H9 (cell line): Measurements from ENCODE around the gene GMCL1. TPM values are rescaled to one million over a fixed set of nuclear protein-coding genes. Genes with fewer than 3 reads are reported as not detected.

ENCODE experiments used
- DNase-seq: peaks from one replicate; pipeline ENCODE4 v3.0.0-alpha.2; 2017
- H2AFZ ChIP-seq: one replicate; pipeline ENCODE4 v1.6.1; 2013; ENCODE audit warnings: mild to moderate bottlenecking, low read length, control low read depth, moderate library complexity
- H2AK5ac ChIP-seq: 2 replicates; pipeline ENCODE4 v1.6.1; 2013; ENCODE audit warnings: low read length, control low read depth, mixed read lengths; ENCODE audit not compliant: insufficient read length
- H2BK120ac ChIP-seq: one replicate; pipeline ENCODE4 v1.6.1; 2013; ENCODE audit warnings: low read depth, mild to moderate bottlenecking, low read length, control low read depth, inconsistent platforms; ENCODE audit not compliant: poor library complexity, severe bottlenecking
- H2BK12ac ChIP-seq: 2 replicates; pipeline ENCODE4 v1.6.1; 2013; ENCODE audit warnings: low read length, control low read depth, mixed read lengths, low read depth; ENCODE audit not compliant: insufficient read length
- H2BK15ac ChIP-seq: 2 replicates; pipeline ENCODE4 v1.6.1; 2013; ENCODE audit warnings: low read depth, low read length, control low read depth
- H2BK20ac ChIP-seq: one replicate; pipeline ENCODE4 v1.6.1; 2013; ENCODE audit warnings: low read depth, mild to moderate bottlenecking, low read length, control low read depth, inconsistent platforms; ENCODE audit not compliant: poor library complexity, severe bottlenecking
- H2BK5ac ChIP-seq: 2 replicates; pipeline ENCODE4 v1.6.1; 2013; ENCODE audit warnings: low read length, control low read depth, mixed read lengths; ENCODE audit not compliant: insufficient read length
- H3K14ac ChIP-seq: 2 replicates; pipeline ENCODE4 v1.6.1; 2013; ENCODE audit warnings: low read length, control low read depth; ENCODE audit not compliant: insufficient read depth
- H3K18ac ChIP-seq: 2 replicates; pipeline ENCODE4 v1.6.1; 2013; ENCODE audit warnings: low read depth, mild to moderate bottlenecking, mixed read lengths, low read length, control low read depth; ENCODE audit not compliant: insufficient read length
- H3K23ac ChIP-seq: 2 replicates; pipeline ENCODE4 v1.6.1; 2013; ENCODE audit warnings: low read length, control low read depth, mixed read lengths, low read depth; ENCODE audit not compliant: insufficient read length
- H3K23me2 ChIP-seq: 2 replicates; pipeline ENCODE4 v1.6.1; 2013; ENCODE audit warnings: low read depth, mild to moderate bottlenecking, mixed read lengths, low read length, control low read depth; ENCODE audit not compliant: insufficient read length, poor library complexity, severe bottlenecking
- H3K27ac ChIP-seq: 2 replicates; pipeline ENCODE4 v1.5.1; 2013; ENCODE audit warnings: low read length, control low read depth, mixed read lengths, low read depth; ENCODE audit not compliant: insufficient read length
- H3K27me3 ChIP-seq: 2 replicates; pipeline ENCODE4 v1.6.1; 2013; ENCODE audit warnings: low read length, control low read depth, inconsistent platforms; ENCODE audit not compliant: insufficient read depth
- H3K4ac ChIP-seq: 2 replicates; pipeline ENCODE4 v1.6.1; 2013; ENCODE audit warnings: low read depth, mild to moderate bottlenecking, control low read depth, inconsistent platforms, low read length, moderate library complexity
- H3K4me1 ChIP-seq: 2 replicates; pipeline ENCODE4 v1.6.1; 2013; ENCODE audit warnings: low read length, control low read depth, inconsistent platforms; ENCODE audit not compliant: insufficient read depth
- H3K4me2 ChIP-seq: 2 replicates; pipeline ENCODE4 v1.6.1; 2013; ENCODE audit warnings: low read length, control low read depth, mixed read lengths; ENCODE audit not compliant: insufficient read length, insufficient read depth
- H3K56ac ChIP-seq: 2 replicates; pipeline ENCODE4 v1.6.1; 2013; ENCODE audit warnings: low read depth, mild to moderate bottlenecking, mixed read lengths, low read length, control low read depth; ENCODE audit not compliant: insufficient read length
- H3K79me1 ChIP-seq: 2 replicates; pipeline ENCODE4 v1.6.1; 2013; ENCODE audit warnings: low read depth, mild to moderate bottlenecking, moderate library complexity, low read length, control low read depth, inconsistent platforms; ENCODE audit not compliant: insufficient read depth, poor library complexity, severe bottlenecking
- H3K79me2 ChIP-seq: 2 replicates; pipeline ENCODE4 v1.6.1; 2013; ENCODE audit warnings: low read length, control low read depth, inconsistent platforms; ENCODE audit not compliant: insufficient read depth
- H3K9ac ChIP-seq: 2 replicates; pipeline ENCODE4 v1.6.1; 2013; ENCODE audit warnings: low read length, control low read depth, mixed read lengths; ENCODE audit not compliant: insufficient read length; ENCODE audit errors: extremely low read depth
- H3K9me3 ChIP-seq: one replicate; pipeline ENCODE4 v1.6.1; 2013; ENCODE audit warnings: low read depth, low read length, inconsistent platforms; ENCODE audit not compliant: control insufficient read depth
- H3T11ph ChIP-seq: one replicate; pipeline ENCODE4 v1.6.1; 2013; ENCODE audit warnings: mild to moderate bottlenecking, low read length, control low read depth, inconsistent platforms
- H4K20me1 ChIP-seq: one replicate; pipeline ENCODE4 v1.6.1; 2013; ENCODE audit not compliant: control insufficient read depth, insufficient read length, insufficient read depth
- H4K5ac ChIP-seq: 2 replicates; pipeline ENCODE4 v1.6.1; 2013; ENCODE audit warnings: low read depth, mild to moderate bottlenecking, mixed read lengths, low read length, control low read depth; ENCODE audit not compliant: insufficient read length
- H4K8ac ChIP-seq: replicated peaks from 2 replicates; pipeline ENCODE4 v1.6.1; 2013; ENCODE audit warnings: low read length, control low read depth, mixed read lengths, low read depth; ENCODE audit not compliant: insufficient read length
- H4K91ac ChIP-seq: 2 replicates; pipeline ENCODE4 v1.6.1; 2013; ENCODE audit warnings: low read depth, mild to moderate bottlenecking, moderate library complexity, mixed read lengths, low read length, control low read depth; ENCODE audit not compliant: insufficient read length
- H3K27ac Mint-ChIP-seq, 3 experiments: 2 replicates in 2 of 3; 3 replicates in 1 of 3; pipeline ENCODE4 v1.8.0; 2020 to 2021; ENCODE audit warnings: mixed read lengths in 3 of 3, mild to moderate bottlenecking in 1 of 3, moderate library complexity in 1 of 3
- H3K27me3 Mint-ChIP-seq: 2 replicates; pipeline ENCODE4 v1.8.0; 2021; ENCODE audit warnings: low read depth, mild to moderate bottlenecking, moderate library complexity, mixed read lengths
- H3K36me3 Mint-ChIP-seq, 3 experiments: 2 replicates in 2 of 3; 3 replicates in 1 of 3; pipeline ENCODE4 v1.8.0; 2020 to 2021; ENCODE audit warnings: low read depth in 3 of 3, mixed read lengths in 3 of 3; ENCODE audit not compliant: insufficient read depth in 1 of 3
- H3K4me1 Mint-ChIP-seq, 2 experiments: 2 replicates each; pipeline ENCODE4 v1.8.0; 2020; ENCODE audit warnings: mixed read lengths in 2 of 2
- H3K4me3 Mint-ChIP-seq, 2 experiments: 2 replicates in 1 of 2; 3 replicates in 1 of 2; pipeline ENCODE4 v1.8.0; 2020 to 2021; ENCODE audit warnings: mild to moderate bottlenecking in 2 of 2, mixed read lengths in 2 of 2, moderate library complexity in 1 of 2
- H3K9me3 Mint-ChIP-seq, 2 experiments: 2 replicates in 1 of 2; 3 replicates in 1 of 2; pipeline ENCODE4 v1.8.0; 2020; ENCODE audit warnings: mild to moderate bottlenecking in 2 of 2, mixed read lengths in 2 of 2, moderate library complexity in 1 of 2
- CTCF ChIP-seq: fragments of 200-600 bp; sonication (generic); conservative IDR thresholded peaks from 3 replicates; pipeline ENCODE4 v1.8.0; 2021; ENCODE audit warnings: antibody characterized with exemption, mild to moderate bottlenecking
- WGBS: extraction: QIAGEN DNeasy Blood & Tissue Kit; methylation state at CpG from one replicate; pipeline ENCODE4 v1.1.7; 2013; ENCODE audit warnings: missing lambda C conversion rate, low lambda C conversion rate, mixed read lengths; ENCODE audit not compliant: insufficient read length; ENCODE audit errors: extremely low coverage; 5-methylcytosine and 5-hydroxymethylcytosine counted together
- total RNA-seq: library from RNA; stranded (reverse); gene quantifications from 2 replicates; pipeline ENCODE4 v1.2.1, GENCODE V29; 2021

GMCL1 gene
- total RNA-seq, 1 experiment from 2014 or later = 18.6 TPM

DNA sequence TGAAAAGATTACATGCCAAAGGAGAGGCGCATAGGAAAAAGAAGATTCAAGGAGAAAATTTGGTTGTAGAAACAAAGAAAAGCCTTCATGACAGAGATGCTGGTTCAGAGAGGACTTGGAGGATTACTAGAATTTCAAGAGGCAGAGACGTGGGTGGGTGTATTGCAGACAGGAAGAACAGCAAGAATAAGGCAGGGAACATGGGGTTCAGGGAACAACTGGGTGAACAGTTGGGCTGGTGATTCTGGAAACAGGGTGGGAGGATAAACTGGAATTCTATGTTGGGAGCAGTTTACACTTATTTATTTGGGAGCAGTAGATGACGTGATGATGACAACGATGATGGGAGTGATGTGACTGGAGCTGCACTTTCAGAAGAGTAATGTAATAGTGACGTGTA lies 18.4 kb upstream of the GMCL1 start:
- Histone ChIP-seq H3K9me3 (no peaks in the 10 kb centered on the region), H4K8ac (no peak overlapping the region), H3K4me2 (no peak overlapping the region), H3K79me2 (no peaks in the 10 kb centered on the region), H3K9ac (no peak overlapping the region), H3K56ac (no peak overlapping the region), H4K20me1 (no peaks in the 10 kb centered on the region), H3K23me2 (no peaks in the 10 kb centered on the region), H3K23ac (no peak overlapping the region), H2AK5ac (no peak overlapping the region), H3K27me3 (no peaks in the 10 kb centered on the region), H4K5ac (no peak overlapping the region), H3K79me1 (no peaks in the 10 kb centered on the region), H2BK15ac (no peak overlapping the region), H4K91ac (no peak overlapping the region), H2BK12ac (no peak overlapping the region), H2BK20ac (no peak overlapping the region), H3K18ac (no peak overlapping the region), H2BK5ac (no peak overlapping the region), H3K14ac (no peak overlapping the region), H3K27ac (no peak overlapping the region), H2AFZ (no peak overlapping the region), H3K4ac (no peak overlapping the region), H3T11ph (no peak overlapping the region), H3K4me1 (no peaks in the 10 kb centered on the region), H2BK120ac (no peak overlapping the region)
- Mint-ChIP-seq H3K9me3 (no peaks in the 10 kb centered on the region), H3K4me3 (no peak overlapping the region), H3K36me3 (no peaks in the 10 kb centered on the region), H3K27ac (no peak overlapping the region), H3K27me3 (no peaks in the 10 kb centered on the region), H3K4me1 (peaks cover 5 to 6% of the 10 kb centered on the region in 2 experiments)
- no peak for DNase-seq
- no peak for TF ChIP-seq CTCF
- WGBS = no CpG with 5 or more reads among the region's 5 CpGs
